Measurements from ENCODE around the gene NDFIP2. TPM values are rescaled to one million over a fixed set of nuclear protein-coding genes. Genes with fewer than 3 reads are reported as not detected.
A peak's percentile ranks its signal among the peaks of the same experiment; 100 is the strongest.

The NDFIP2 gene
- total RNA-seq, 4 donors from 2014 or later = 21.8 to 47.8 (median 31.9) TPM

DNA sequence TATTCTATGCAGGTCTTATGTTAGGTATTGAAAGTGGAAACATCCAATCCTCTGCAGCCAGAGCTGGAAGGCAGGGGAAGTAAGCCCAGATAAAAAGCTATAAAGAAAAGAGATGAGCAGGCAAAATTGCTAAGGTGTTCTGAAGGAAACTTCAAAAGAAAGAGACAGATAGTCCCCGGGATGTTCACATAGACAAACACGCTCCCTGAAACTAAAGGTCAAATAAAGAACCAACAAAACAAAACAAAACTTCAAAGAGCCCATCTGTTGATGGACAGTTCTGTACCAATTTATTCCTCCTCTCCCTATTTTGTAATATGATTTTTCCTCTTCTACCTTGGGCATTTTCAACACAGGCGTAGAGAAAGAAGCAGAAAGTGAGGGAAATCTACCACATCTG lies 11.3 kb upstream of the NDFIP2 start:
- Histone ChIP-seq H3K36me3 (no peaks in the 10 kb centered on the region), H3K27me3 (no peaks in the 10 kb centered on the region), H3K9me3 (no peaks in the 10 kb centered on the region), H3K27ac (no peak overlapping the region), H3K4me3 (no peak overlapping the region), H3K4me1 (no peaks in the 10 kb centered on the region)
- TF ChIP-seq, protein P1, sequence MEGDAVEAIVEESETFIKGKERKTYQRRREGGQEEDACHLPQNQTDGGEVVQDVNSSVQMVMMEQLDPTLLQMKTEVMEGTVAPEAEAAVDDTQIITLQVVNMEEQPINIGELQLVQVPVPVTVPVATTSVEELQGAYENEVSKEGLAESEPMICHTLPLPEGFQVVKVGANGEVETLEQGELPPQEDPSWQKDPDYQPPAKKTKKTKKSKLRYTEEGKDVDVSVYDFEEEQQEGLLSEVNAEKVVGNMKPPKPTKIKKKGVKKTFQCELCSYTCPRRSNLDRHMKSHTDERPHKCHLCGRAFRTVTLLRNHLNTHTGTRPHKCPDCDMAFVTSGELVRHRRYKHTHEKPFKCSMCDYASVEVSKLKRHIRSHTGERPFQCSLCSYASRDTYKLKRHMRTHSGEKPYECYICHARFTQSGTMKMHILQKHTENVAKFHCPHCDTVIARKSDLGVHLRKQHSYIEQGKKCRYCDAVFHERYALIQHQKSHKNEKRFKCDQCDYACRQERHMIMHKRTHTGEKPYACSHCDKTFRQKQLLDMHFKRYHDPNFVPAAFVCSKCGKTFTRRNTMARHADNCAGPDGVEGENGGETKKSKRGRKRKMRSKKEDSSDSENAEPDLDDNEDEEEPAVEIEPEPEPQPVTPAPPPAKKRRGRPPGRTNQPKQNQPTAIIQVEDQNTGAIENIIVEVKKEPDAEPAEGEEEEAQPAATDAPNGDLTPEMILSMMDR (IDR thresholded peaks at IDR 0.05 in 4 of 5, conservative IDR thresholded peaks at IDR 0.05 in 1 of 5) = no peak
- no peak for TF ChIP-seq POLR2A (IDR thresholded peaks at IDR 0.05)
- intact Hi-C loops (cut with DNase I; ENCODE audit: low total_unique reads) (no loop called here), in situ Hi-C loops (cut with MboI; ENCODE audit: low sequenced_read_pairs in 4 of 4) (no loop called here)
- ATAC-seq (no peak), DNase-seq (no peak)

DNA sequence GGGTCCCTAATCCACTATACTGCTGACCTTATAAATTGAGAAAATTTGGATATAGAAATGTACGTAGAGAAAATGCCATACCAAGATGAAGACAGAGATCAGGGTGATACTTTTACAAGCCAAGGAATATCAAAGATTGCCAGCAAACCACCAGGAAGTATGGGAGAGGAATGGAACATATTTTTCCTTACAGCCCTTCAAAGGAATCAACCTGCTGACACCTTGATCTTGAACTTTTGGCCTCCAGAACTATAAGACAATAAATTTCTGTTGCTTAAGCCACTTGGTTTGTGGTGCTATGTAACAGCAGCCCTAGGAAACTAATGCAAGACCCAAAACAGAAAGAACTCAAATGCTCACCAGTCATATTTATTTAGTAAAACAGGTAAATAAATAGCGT lies 10.3 kb upstream of the NDFIP2 start:
- no peaks in the 10 kb centered on the region for H3K4me1 ChIP-seq
- H3K27me3 ChIP-seq = no peaks in the 10 kb centered on the region
- H3K9me3 ChIP-seq = no peaks in the 10 kb centered on the region
- ATAC-seq (no peak), DNase-seq (no peak)
- no peak overlapping the region for H3K4me3 ChIP-seq
- no peak overlapping the region for H3K27ac ChIP-seq
- intact Hi-C loops (cut with DNase I; ENCODE audit: low total_unique reads) = no loop called here
- no peak for TF ChIP-seq POLR2A (IDR thresholded peaks at IDR 0.05)
- TF ChIP-seq, protein P1 (IDR thresholded peaks at IDR 0.05 in 4 of 5, conservative IDR thresholded peaks at IDR 0.05 in 1 of 5) = no peak
- no peaks in the 10 kb centered on the region for H3K36me3 ChIP-seq
- in situ Hi-C loops (cut with MboI; ENCODE audit: low sequenced_read_pairs in 4 of 4) = no loop called here

DNA sequence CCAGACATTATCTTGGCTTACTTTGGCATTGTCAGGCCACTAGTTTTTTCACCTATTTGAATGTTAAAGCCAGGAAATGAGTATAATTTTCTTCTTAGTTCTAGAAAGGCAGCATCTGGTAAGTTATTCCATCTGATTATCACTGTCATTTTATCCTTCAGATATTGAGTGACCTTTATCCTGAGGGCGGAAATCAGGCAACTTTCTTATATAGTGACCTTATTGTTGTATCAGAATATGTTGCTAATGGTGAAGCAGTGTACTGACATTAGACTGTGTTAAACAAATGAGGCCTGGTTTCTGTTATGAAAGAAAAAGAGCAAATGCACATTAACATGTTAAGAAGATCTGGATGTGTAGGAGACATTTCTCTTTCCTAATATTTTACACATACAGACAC lies 5.4 kb upstream of the NDFIP2 start:
- H3K36me3 ChIP-seq = no peaks in the 10 kb centered on the region
- no peaks in the 10 kb centered on the region for H3K27me3 ChIP-seq
- ATAC-seq (no peak), DNase-seq (no peak)
- in situ Hi-C loops (cut with MboI; ENCODE audit: low sequenced_read_pairs in 4 of 4) (no loop called here), intact Hi-C loops (cut with DNase I; ENCODE audit: low total_unique reads) (no loop called here)
- peaks cover 9 to 13% of the 10 kb centered on the region in 2 donors for H3K4me1 ChIP-seq
- H3K4me3 ChIP-seq = no peak overlapping the region
- TF ChIP-seq POLR2A (IDR thresholded peaks at IDR 0.05) = no peak
- TF ChIP-seq, protein P1 (IDR thresholded peaks at IDR 0.05 in 4 of 5, conservative IDR thresholded peaks at IDR 0.05 in 1 of 5) = no peak
- no peak overlapping the region for H3K27ac ChIP-seq
- H3K9me3 ChIP-seq = no peaks in the 10 kb centered on the region

DNA sequence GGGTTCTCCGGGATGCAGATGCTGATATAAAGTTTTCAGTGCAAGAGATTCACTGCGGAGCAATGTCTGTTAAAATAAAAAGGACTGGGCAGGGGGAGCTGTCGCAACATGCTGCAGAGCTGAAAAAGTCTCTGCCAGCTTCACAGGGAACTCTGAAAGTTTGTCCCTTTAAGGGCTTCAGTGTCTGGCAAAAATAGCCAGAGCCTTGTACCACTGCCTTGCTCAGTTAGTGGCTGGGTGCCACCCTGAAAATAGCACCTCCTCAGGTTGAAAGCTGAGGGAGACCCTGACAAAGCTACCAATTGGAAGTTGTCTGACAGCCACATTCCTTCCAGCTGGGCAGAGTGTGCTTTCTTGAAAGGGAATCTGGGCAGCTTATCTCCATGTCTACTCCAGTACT lies 3.0 kb upstream of the NDFIP2 start:
- TF ChIP-seq POLR2A (IDR thresholded peaks at IDR 0.05) = no peak
- TF ChIP-seq, protein P1 (IDR thresholded peaks at IDR 0.05 in 4 of 5, conservative IDR thresholded peaks at IDR 0.05 in 1 of 5) = no peak
- Histone ChIP-seq H3K4me1 (peaks cover 20 to 23% of the 10 kb centered on the region in 2 donors), H3K9me3 (no peaks in the 10 kb centered on the region), H3K27ac (peak overlapping the region in 2 of 4 donors; percentile 37 to 51), H3K27me3 (no peaks in the 10 kb centered on the region), H3K36me3 (no peaks in the 10 kb centered on the region), H3K4me3 (no peak overlapping the region)
- in situ Hi-C loops (cut with MboI; ENCODE audit: low sequenced_read_pairs in 4 of 4) = no loop called here
- DNase-seq (peak in 1 of 2 donors; percentile 46), ATAC-seq (peak; percentile 19 to 46)
- intact Hi-C loops (cut with DNase I; ENCODE audit: low total_unique reads) = no loop called here

DNA sequence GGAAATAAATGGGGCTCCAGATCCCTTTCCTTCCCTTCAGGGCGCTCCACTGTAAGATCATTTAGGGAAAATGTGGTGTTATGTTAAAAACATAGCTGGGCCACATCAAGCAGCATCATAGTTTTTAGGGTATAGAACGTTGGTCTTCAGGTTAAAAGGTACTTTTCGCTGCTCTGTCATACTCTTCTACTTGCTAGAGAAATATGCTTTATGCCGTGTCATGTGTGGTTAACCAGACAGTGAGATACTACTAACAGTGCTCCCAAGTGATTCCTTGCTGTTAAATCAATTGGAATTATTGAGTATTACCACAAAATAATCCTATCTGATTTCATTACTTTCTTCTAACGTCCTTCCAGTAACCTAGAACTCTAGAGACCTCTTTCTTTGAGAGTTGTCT lies 1.1 kb upstream of the NDFIP2 start:
- Histone ChIP-seq H3K4me1 (peaks cover 36 to 38% of the 10 kb centered on the region in 2 donors), H3K27me3 (no peaks in the 10 kb centered on the region), H3K36me3 (no peaks in the 10 kb centered on the region), H3K9me3 (no peaks in the 10 kb centered on the region), H3K4me3 (no peak overlapping the region), H3K27ac (peak overlapping the region in 3 of 4 donors; percentile 37 to 85 (median 51))
- TF ChIP-seq, protein P1 (IDR thresholded peaks at IDR 0.05 in 4 of 5, conservative IDR thresholded peaks at IDR 0.05 in 1 of 5) = no peak
- no peak for TF ChIP-seq POLR2A (IDR thresholded peaks at IDR 0.05)
- intact Hi-C loops (cut with DNase I; ENCODE audit: low total_unique reads) = loop anchor here (5.0 kb wide), 4 partner anchors 58 to 862 kb away; partner anchors contain the start of genes RBM26 and SPRY2
- DNase-seq (no peak), ATAC-seq (no peak)
- in situ Hi-C loops (cut with MboI; ENCODE audit: low sequenced_read_pairs in 4 of 4) = no loop called here
